NOMO-1 treated with dmso at 0.1 percent for 144 hours (cell line): ENCODE measurements around the gene GNAI1.
A peak's percentile ranks its signal among the peaks of the same experiment; 100 is the strongest.

Experiments used
- DNase-seq: peaks from one replicate; lab custom pipeline; 2025; ENCODE audit not compliant: unreplicated experiment; lab: John Stamatoyannopoulos, UW

The GNAI1 gene

DNA sequence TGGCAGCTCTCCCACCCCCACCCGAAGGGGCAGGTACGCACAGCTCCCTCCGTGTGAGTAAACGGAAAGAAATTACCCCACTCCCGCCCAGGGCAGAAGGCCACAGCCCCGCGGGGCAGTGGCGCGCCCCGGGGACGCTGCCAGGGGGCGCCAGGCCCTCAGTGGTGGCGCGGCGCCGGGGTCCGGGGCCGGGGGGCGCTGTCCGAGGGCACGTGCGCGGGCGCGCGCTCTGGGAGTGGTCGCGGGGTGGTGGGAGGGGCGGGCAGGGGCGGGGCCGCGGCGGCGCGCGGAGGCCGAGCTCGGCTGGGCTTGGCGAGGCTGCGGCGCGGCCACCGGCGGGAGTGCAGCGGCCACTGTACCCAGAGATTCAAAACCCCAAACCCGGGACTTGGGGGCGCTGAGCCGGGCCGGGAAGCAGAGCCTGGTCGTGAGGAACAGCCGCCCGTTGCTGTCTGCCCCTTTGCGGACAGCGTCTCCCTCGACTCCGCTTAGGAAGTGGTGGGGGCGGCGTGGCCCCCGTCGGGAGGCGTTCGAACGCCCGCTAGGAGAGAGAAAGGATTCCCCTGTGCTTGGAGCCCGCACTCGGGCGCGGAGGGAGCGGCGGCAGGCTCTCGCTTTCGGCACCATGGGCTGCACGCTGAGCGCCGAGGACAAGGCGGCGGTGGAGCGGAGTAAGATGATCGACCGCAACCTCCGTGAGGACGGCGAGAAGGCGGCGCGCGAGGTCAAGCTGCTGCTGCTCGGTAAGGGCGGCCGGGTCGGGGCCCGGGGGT, at the start of gene GNAI1:
TSS of gene GNAI1 (plus strand) at position 296 of the 773 bp plus-strand sequence. CDS start at position 626, 330 bp downstream.
- peak; percentile 74 for DNase-seq

GRCh38 chr7:80087051-80087770, 47.4 kb upstream of the GNAI1 start:
- DNase-seq, result no peak

- no peak for DNase-seq
These were observed 46.9 kb upstream of the GNAI1 start for GRCh38 chr7:80087771-80088170.

DNA sequence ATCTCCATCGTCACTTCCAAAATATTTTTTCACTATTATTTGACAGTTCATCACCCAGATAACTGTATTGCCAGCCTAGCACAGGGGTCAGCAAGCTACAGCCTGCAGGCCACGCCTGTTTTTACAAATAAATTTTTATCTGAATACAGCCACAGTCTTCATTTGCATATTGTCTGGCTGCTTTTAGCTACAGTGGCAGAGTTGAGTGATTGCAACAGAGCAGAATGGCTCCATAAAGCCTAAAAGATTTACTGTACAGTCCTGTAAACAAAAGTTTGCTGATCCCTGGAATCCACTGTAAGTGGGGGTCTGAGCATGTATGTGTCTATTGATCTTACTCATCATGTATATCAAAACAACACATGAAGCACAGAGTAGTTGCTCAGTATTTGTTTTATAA, 45.9 kb upstream of the GNAI1 start:
- peak; percentile 28 for DNase-seq

- DNase-seq, result no peak
These were observed 45.3 kb upstream of the GNAI1 start for GRCh38 chr7:80089366-80089765.

DNA sequence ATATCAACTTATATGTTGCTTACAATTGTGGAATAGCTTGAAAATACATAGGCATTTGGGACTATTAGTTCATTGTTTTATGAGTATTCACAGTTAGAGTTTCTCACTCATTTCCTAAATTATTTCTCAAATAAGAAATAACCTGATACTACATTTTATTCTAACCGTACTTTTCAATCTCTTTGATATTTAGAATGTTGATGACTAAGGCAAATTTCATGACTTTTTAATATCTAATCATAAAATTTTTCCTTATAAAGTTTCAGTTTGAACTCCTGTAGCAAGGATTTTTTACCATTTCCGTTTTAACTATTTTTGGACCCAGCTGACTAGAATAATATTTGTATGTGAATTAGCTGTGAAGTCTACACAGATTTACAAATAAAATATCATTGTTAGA, 41.3 kb upstream of the GNAI1 start:
- DNase-seq, result no peak

- DNase-seq, result peak; percentile 13
These were observed 39.1 kb upstream of the GNAI1 start for GRCh38 chr7:80095545-80095944.

- DNase-seq, result no peak
These were observed 36.9 kb upstream of the GNAI1 start for GRCh38 chr7:80097756-80098155.

DNA sequence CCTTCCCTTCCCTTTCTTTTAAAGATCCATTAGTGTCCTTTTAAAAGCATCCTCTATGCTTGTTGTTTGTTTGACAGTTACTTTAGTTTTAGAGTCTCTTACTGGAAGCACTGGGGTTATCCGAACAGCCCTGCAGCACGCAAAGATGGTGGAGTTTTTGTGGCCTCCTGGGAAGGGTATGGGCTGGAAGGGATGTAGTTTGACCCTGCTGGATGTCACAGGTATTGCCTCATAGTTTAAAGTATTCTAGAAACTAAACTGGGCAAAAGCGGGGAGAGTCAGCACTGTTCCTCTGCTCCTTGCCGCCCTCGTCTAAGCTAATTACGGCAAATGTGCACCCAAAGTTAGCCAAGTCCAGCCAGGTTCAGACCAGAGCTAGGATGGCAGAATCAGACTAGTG, 35.8 kb upstream of the GNAI1 start:
- no peak for DNase-seq

- no peak for DNase-seq
These were observed 34.4 kb upstream of the GNAI1 start for GRCh38 chr7:80100254-80100653.

DNA sequence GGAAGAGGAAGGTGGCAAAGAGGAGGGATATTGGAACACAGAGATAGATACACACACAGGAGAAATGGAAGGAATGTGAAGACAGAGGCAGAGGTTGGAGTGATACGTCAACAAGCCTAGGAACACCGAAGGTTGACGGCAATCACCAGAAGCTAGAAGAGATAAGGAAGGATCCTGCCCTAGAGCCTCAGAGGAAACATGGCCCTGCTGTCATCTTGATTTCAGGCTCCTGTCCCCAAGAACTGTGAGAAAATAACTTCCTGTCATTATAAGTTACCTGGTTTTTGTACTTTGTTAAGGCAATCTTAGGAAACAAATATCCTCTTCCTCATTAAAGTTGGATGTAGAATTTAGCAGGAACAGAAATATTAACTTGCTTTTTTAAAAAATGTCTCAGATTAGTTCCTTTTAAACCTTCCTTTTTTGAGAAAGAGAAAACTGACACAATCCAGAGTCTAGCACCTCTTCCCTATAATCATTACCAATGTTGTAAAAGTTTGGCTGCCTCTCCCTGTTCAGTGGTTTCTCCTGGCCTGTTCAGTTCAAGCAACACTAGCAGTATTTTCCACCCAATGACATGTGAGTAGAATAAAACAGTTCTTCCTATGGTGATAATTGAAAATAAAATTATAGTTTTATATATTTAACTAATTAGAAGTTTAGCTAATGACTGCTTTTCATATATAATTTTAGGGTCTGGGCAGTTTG, 28.8 kb upstream of the GNAI1 start:
- no peak for DNase-seq

DNA sequence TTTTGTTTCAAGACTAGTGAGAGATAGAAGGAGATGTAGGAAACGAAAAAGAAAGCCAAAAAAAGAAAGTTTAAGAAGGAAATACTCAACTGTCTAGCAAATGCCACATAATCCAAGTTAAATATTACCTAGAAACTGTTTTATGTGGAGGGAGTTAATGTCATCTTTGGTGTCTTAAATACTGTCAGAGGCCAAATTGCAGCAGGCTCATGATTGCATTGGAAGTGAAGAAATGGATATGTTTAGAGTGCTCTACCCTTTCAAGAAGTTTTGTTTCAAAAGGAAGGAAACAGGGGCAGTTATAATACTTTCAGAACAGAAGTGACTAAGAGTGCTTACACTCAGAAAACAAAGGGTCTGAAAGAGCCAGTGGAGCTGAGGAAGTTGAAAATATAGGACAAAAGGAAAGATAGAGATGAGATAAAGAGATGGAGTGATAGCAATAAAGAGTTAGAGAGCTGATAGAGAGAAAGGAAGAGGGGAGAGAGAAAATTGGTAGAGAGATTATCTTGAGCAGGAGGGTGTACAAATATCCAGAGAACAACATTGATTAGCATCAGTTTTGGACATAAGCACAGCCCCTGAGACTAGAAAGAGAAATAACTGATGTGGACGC, 28.0 kb upstream of the GNAI1 start:
- peak; percentile 75 for DNase-seq

DNA sequence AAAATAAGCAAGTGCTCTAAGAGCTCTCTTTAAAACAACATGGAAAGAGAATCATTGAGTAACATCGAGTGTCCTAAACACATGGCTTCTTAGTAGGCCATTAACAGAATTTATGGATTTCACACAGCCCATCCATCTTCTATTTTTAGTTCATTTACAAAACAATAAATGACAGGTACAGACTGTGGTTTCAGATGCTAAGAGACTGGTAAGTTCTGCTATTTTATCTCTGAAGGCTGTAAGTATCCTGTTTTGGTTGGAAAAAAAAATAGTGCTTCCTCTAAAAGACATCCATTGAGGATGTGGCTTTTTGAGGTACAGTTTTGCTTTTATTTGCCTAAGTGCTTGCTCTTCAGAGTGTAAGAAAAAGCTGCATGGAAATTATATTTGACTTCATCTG, 27.4 kb upstream of the GNAI1 start:
- peak; percentile 99 for DNase-seq

- no peak for DNase-seq
These were observed 24.3 kb upstream of the GNAI1 start for GRCh38 chr7:80110376-80110775.

DNA sequence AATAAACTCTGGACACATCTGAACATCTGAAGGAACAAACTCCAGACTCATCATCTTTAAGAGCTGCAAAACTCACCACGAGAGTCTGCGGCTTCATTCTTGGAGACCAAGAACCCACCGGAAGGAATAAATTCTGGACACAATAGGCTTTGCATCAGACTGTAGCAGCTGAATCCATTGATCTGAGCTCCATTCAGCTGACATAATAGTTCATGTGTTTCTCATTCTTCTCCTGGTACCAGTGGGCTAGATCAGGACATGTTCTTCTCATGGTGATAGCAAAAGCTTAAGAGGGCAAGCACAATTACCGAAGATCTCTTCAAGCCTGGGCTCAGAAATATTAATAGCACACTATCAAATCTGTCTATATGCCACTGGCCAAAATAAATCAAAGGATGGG, 20.5 kb upstream of the GNAI1 start:
- no peak for DNase-seq

DNA sequence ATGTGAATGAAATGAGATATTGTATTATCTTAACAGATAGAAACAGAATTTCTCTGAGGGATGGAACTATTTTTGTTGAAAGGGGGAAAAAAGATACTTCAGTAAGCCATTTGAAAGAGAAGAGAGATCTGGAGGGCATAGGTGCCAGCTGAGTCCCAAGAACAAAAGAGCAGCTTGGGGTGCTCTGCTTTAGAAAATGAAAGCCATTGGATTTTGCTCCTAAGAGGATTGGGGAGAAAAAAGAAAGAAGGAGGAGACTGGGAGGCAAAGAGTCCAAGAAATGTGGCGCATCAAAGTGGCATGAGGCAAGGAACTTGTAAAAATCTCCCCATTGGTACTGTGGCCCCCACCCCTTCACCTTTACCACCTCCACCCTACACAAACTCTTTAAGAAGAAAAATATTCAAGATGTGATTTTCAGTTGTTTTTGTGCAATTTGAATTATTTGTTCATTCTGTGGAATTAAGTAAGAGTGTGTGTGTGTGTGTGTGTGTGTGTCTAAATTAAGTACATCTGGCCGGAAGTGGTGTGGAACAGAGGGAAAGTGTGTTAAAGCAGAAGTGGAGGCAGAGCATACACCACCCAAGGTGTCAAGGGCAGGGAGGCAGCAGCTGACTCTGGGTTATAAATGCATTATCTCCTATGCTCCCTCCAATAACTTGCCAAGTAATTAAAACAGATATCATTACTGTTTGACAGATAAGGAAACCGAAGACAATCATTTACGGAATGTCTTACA, 9.9 kb upstream of the GNAI1 start:
- DNase-seq, result peak; percentile 95

- no peak for DNase-seq
These were observed 7.0 kb upstream of the GNAI1 start for GRCh38 chr7:80127412-80128160.

DNA sequence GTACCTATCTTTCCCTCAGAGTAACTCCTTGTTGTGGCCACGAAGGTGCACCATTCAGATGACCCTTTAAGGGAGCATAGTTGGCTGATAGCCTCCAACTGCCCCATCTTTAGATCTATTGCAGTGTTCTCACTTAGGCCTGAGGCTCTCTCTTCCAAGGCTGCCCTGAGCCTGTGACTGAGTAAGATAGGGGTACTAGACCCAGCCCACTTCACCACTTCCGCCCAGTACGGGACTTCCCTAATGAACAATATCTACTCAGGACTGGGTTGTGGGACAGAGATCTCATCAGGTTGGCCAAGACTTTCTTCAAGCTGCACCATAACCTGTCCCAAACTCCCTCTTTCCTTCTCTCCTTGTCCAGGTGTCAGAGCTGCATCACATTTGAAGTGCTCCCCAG, 5.7 kb upstream of the GNAI1 start:
- DNase-seq, result peak; percentile 75

- no peak for DNase-seq
These were observed 4.8 kb upstream of the GNAI1 start for GRCh38 chr7:80129785-80130184.
